ENCODE results near the gene RNASE2.
"Not testable (repeated sequence)": the region's sequence is repeated elsewhere in the genome, so short reads cannot be mapped to it uniquely, and the experiment has no call there.

Gene RNASE2

DNA sequence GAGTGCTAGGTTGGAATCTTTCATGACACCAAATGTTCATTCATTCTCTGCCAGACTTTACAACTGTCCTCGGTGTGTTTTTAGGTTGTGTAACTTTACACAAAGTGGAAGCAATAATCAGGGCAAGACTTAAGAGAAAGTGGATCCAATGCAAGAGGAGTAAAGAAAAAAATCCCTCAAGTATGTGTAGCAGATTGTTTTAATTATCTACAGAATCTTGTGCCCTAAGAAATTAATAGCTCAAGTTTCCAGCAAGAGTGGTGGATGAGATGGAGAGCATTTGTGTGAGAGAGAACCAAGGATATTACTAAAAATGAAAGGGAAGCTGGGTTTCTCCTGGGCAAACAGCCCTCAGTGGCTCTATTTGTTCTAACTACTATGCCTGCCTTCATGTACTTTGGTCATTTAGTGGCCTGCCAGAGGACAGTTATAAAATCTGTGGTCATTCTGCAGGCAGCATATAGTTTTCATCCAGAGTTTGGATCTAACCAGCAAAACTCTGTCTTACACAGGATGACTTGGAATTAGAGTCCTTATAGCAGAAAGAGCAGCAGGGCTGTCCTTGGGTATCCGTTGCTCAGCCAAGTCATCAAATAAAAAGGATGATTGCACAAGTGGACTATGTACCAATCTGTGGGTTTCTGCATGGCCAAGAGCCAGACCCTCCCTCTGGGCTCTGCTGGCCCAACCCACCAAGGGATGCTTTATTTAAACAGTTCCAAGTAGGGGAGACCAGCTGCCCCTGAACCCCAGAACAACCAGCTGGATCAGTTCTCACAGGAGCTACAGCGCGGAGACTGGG is at the start of gene RNASE2:
TSS of gene RNASE2 (plus strand) at position 752 of the 802 bp plus-strand sequence. CDS start 285 bp downstream, outside the sequence.
- not testable (repeated sequence) for DNase-seq

DNA sequence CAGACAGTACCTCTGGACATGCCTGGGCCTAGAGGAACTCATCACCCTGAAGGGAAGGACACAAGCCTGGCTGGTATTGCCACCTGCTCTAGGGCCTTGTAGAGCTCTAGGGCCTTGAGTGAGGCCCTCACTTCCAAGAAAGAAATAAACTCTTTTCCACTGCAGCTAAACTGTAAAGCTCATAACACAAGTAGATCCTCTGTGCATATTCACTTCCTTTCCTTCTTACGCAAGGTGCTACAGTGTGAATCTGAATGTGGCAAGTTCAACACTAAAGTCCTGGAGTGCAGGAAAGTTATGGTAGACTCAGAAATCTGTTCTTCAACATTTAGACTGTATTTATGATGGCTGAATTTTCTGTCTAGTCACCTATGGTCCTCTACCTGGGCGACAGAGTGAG is 49.6 kb upstream of the RNASE2 start:
- no peak for DNase-seq

- no peak for DNase-seq
Observed at GRCh38 chr14:20907214-20907613, 48.1 kb upstream of the RNASE2 start.

DNA sequence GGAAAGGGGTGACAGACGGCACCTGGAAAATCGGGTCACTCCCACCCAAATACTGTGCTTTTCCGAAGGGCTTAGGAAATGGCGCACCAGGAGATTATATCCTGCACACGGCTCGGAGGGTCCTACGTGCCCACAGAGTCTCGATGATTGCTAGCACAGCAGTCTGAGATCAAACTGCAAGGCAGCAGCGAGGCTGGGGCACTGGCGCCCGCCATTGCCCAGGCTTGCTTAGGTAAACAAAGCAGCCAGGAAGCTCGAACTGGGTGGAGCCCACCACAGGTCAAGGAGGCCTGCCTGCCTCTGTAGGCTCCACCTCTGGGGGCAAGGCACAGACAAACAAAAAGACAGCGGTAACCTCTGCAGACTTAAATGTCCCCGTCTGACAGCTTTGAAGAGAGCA is 44.5 kb upstream of the RNASE2 start:
- not testable (repeated sequence) for DNase-seq

- not testable (repeated sequence) for DNase-seq
Observed at GRCh38 chr14:20919038-20919756, 36.1 kb upstream of the RNASE2 start.

GRCh38 chr14:20923766-20924297 is 31.5 kb upstream of the RNASE2 start:
- DNase-seq = not testable (repeated sequence)

DNA sequence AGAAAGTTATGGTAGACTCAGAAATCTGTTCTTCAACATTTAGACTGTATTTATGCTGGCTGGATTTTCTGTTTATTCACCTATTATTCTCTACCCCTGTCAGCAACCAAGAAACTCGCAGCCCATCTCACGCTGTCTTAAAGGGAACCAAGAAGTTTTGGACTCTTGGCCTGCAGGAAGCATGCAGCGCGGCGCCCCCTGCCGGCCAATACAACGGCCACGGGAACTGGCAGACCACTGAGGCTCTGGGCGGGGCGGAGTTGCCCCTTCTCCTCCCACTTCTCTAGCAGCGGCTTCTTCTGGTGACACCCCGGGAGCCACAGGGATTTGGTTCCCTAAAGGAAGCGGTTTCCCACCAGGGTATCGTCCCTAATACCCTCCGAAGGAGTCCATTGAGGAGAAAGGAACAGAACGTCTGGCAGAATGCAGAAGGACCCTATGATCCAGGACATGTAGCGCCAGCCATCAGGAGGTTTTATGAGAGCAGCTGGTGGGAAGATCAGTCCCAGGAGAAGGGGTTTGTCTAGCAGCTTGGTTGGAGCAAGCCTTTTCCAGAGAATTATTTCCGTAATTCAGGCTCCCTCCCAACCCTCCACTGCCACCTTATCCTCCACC is 21.0 kb upstream of the RNASE2 start:
- peak; percentile 16 for DNase-seq

DNA sequence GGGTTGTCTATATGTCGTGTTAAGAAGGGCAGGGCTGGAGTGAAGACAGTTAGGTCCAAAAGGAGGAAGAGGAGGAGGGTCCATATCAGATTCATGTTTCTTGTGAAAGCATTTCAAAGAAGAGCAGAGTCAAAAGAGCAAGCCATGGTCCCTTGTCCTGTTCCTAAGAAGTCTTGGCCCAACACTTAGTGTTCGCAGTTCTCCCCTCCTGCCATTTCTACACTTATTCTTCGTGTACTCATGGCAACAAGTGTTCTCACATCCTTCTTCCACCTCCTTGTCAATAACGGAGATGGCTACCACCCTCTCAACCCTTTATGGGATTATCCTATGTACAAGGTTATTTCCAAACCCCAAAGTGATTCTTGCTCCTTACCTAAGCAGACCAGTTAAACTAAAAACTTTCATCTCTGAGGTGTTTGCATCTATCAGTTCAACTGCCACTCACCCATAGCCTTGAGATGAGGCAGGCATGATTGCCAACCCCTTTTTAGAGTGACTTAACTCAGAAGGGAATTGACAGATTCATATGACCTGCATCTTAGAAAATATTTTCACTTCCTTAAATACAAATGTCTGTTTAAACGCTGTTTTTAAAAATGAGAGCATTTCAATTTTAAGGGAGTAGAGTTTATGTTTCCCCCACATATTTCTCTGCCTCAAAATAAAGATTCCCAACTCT is 19.8 kb upstream of the RNASE2 start:
- DNase-seq = no peak

GRCh38 chr14:20945146-20945545 is 10.1 kb upstream of the RNASE2 start:
- DNase-seq = not testable (repeated sequence)

- DNase-seq = not testable (repeated sequence)
Observed at GRCh38 chr14:20946707-20947106, 8.6 kb upstream of the RNASE2 start.

DNA sequence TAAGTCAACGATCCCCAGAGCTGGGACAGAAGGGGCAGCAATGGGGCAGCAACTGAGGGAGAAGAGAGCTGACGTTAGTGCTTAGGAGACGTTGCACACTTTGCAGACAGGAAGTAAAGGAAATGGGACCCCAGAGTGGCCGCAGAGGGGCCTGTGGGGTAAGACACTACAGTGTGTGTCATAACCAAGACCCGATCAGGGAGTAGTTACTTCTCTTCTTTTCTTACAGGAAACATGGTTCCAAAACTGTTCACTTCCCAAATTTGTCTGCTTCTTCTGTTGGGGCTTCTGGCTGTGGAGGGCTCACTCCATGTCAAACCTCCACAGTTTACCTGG is 219 bp downstream of the RNASE2 start:
- not testable (repeated sequence) for DNase-seq

DNA sequence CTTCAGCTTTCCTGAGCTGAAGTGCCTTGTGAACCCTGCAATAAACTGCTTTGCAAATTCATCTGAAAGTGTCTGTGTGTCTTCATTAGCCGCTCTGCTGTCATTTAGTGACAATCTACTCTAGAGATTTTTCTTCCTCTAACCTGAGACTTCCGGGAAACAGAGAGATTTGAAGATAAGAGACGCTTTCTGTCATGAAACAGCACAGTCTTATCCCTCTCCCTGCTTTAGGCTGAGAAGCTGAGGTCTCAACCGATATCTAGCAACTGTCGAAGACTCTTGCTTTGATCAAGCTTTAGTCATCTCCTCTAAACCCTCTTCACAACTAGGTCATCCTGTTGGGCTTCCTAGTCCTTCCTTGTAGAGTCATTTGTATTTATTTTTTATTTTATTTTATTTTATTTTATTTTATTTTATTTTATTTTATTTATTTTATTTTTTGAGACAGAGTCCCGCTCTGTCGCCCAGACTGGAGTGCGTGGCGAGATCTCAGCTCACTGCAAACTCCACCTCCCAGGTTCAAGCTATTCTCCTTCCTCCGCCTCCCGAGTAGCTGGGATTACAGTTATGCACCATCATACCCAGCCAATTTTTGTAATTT is 1.2 kb downstream of the RNASE2 start:
- no peak for DNase-seq

DNA sequence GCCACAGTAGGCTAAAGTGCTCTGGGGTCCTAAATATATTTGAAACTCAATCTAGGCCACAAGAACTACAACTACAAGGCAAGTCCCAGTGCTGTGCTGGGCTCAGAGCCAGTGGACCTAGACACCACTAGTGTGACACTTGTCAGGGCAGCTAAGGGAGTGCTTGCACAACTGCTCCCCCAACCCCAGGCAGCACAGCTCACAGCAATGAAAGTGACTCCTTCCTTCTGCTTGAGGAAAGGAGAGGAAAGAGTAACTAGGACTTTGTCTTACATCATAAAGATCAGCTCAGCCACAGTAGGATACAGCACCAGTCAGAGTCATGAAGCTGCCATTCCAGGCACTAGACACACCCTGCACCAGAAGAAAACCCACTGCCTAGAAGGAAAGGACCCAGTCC is 3.7 kb downstream of the RNASE2 start:
- DNase-seq = not testable (repeated sequence)

GRCh38 chr14:20969336-20969735 is 14.0 kb downstream of the RNASE2 start:
- DNase-seq = no peak

DNA sequence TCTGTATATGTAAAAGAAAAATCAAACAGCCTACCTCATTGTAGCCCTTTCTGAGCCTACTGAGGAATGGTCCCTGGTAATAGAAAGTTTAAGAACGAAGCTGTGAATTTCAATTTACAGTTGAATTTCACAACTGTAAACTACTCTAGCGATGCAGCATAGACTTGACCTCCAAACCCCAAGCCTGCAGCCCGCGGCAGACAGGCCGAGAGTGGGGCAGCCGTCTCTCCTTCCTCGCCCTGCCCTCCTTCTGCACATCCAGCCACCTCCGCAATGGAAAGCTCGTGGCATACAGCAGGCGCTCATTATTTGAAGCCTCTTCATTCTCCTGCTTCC is 15.3 kb downstream of the RNASE2 start:
- no peak for DNase-seq

DNA sequence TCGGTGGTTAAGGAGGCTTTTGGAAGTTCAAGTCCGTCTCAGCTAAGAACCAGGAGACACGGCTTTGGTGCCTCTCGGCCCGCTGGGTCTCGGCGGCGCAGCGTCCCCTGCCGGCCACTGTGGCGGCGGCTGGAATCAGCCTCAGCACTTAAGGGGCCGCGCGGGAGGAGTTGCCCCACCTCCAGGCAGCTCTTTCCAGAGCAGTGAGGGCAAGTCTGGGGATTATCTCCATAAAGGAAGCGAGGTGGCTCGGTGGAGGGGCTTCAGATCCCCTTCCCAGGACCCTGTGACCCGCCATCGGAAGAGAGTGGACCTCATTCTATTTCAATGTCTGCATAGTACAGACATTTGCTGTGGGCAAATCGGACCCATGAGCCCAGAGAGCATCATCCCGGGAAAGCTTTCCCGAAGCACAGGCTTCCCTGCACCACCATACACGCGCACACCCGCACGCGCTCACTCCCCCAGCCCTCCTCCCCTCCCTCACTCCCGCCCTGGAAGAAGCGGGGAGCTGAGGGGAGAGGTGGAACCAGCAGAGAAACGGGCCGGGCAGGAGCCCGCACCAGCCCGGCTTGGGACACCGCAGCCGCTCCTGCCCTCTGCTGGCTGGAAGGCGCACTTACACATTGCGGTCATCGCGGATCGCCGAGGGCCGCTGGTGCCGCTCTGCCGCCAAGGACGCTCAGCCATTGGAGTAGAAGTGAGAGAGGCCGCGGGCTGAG is 15.9 kb downstream of the RNASE2 start:
- DNase-seq = peak; percentile 83

DNA sequence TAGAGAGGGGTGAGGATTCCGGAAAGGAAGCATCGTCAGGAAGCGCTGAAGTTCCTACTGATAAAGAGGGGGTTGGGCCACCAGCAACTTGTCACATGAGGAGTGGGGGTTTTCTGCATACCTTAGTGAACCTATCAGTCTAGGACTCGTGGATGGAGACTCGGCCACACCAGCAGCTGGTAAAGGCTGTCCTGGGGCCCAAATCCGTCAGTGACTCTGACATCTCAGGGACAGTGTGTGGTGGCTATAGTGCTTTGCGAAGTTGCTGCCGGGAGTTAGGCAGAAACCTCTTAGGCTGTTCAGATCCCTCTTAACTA is 16.4 kb downstream of the RNASE2 start:
- no peak for DNase-seq

DNA sequence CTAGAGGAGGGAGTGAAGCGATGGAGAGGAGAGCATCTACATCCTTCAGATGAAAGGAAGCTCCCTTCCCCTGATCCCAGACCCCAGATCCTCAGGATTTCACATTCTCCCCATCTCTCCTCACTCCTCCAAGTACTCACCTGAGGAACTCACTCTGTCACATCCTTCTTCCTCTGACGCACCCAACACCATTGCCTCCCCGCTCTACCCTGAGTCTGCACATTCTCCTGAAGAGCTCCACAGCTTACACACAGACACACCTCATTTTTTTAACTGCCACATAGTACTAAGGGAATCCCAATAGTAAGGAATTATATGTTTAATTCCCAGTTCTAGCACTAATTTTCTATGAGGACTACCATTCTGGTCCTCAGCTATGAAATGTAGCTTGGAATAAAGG is 18.2 kb downstream of the RNASE2 start:
- no peak for DNase-seq

GRCh38 chr14:20976291-20976690 is 21.0 kb downstream of the RNASE2 start:
- DNase-seq = no peak

GRCh38 chr14:20978687-20979086 is 23.4 kb downstream of the RNASE2 start:
- DNase-seq = no peak

DNA sequence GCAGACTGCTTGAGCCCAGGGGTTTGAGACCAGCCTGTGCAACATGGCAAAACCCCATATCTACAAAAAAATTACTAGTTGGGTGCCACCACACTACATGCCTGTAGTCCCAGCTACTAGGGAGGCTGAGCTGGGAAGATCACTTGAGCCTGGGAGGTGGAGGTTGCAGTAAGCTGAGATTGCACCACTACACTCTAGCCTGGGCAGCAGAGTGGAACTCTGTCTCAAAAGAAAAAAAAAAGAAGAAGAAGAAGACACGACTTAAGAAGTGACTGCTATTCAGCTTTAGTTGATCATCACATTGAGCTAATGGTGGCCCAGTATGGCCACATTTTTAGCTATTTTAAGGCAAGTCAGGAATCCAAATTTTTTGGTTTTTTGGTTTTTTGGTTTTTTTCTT is 25.6 kb downstream of the RNASE2 start:
- no peak for DNase-seq
